HepG2 (cell line): ENCODE data around the gene ATP6V0E2. TPM values are rescaled to one million over a fixed set of nuclear protein-coding genes. Genes with fewer than 3 reads are reported as not detected.
A peak's percentile ranks its signal among the peaks of the same experiment; 100 is the strongest.

ENCODE experiments used
- MTF1 ChIP-seq: sonication (generic); formaldehyde crosslinking; IDR thresholded peaks from 2 replicates; pipeline ENCODE4 v1.5.0; 2020; ENCODE audit warnings: missing genetic modification reagents
- POLR2A ChIP-seq, 2 experiments: IDR thresholded peaks; 2 replicates each; pipeline ENCODE4 v1.6.1; 2011; ENCODE audit warnings: low read depth in 2 of 2, low read length in 2 of 2, mild to moderate bottlenecking in 1 of 2, moderate library complexity in 1 of 2; ENCODE audit not compliant: insufficient read depth in 1 of 2
- TGIF2 ChIP-seq: IDR thresholded peaks from 2 replicates; pipeline ENCODE4 v1.6.1; 2016; ENCODE audit warnings: control low read depth, missing compliant biosample characterization
- ZFYVE20 ChIP-seq: sonication (generic); formaldehyde crosslinking; IDR thresholded peaks from 2 replicates; pipeline ENCODE4 v1.8.0; 2023; ENCODE audit warnings: low read depth, mild to moderate bottlenecking, moderate library complexity, missing genetic modification reagents, borderline replicate concordance
- ZNF121 ChIP-seq: sonication (generic); formaldehyde crosslinking; IDR thresholded peaks from 2 replicates; pipeline ENCODE4 v1.5.0; 2020; ENCODE audit warnings: mild to moderate bottlenecking, missing genetic modification reagents
- ZNF510 ChIP-seq: sonication (generic); formaldehyde crosslinking; IDR thresholded peaks from 2 replicates; pipeline ENCODE4 v1.4.0; 2020; ENCODE audit warnings: low read depth, mild to moderate bottlenecking, missing genetic modification reagents
- polyA plus RNA-seq, 8 experiments: library from polyadenylated mRNA; depleted of rRNA in 3 of 8; stranded (reverse) in 7 of 8; unstranded in 1 of 8; fragments of >200 nt; fragmentation: Illumina TruSeq in 4 of 8; extraction: Trizol in 4 of 8; gene quantifications; 2 replicates each; pipeline versions ENCODE4 v1.2.1 to v1.2.3, GENCODE V29; 2011 to 2016; ENCODE audit warnings: low read depth in 4 of 8, missing spikeins in 1 of 8, mixed read lengths in 1 of 8; ENCODE audit not compliant: insufficient read depth in 1 of 8
- total RNA-seq, 5 experiments: library from RNA; depleted of rRNA; stranded (reverse); fragments of >200 nt; fragmentation: Illumina TruSeq; extraction: Trizol; gene quantifications; 2 replicates each; pipeline ENCODE4 v1.2.3, GENCODE V29; 2016; ENCODE audit warnings: low read depth in 1 of 5
- TF ChIP-seq, protein P1 (sequence below), 2 experiments: fragments of 450-650 bp in 1 of 2; sonication (generic) in 1 of 2; formaldehyde crosslinking in 1 of 2; IDR thresholded peaks; 2 replicates each; pipeline versions ENCODE4 v1.6.1 to v1.8.0; 2016 to 2022; ENCODE audit warnings: antibody characterized with exemption in 1 of 2, mild to moderate bottlenecking in 1 of 2, missing genetic modification reagents in 1 of 2
- TF ChIP-seq, protein P2 (sequence below): sonication (generic); formaldehyde crosslinking; IDR thresholded peaks from 2 replicates; pipeline ENCODE4; 2020; ENCODE audit warnings: missing genetic modification reagents, mild to moderate bottlenecking, borderline replicate concordance
- TF ChIP-seq, protein P3 (sequence below): sonication (generic); formaldehyde crosslinking; IDR thresholded peaks from 2 replicates; pipeline ENCODE4 v1.9.0; 2021; ENCODE audit warnings: missing genetic modification reagents, borderline replicate concordance
- TF ChIP-seq, protein P4 (sequence below): sonication (generic); formaldehyde crosslinking; IDR thresholded peaks from 2 replicates; pipeline ENCODE4 v1.8.0; 2022; ENCODE audit warnings: low read depth, missing genetic modification reagents

ATP6V0E2 gene
- total and polyA plus RNA-seq, 2 of the 13 experiments (the other 11 are each of a cell fraction or from before 2014, with no cell fraction given): 36.8 to 203 TPM

DNA sequence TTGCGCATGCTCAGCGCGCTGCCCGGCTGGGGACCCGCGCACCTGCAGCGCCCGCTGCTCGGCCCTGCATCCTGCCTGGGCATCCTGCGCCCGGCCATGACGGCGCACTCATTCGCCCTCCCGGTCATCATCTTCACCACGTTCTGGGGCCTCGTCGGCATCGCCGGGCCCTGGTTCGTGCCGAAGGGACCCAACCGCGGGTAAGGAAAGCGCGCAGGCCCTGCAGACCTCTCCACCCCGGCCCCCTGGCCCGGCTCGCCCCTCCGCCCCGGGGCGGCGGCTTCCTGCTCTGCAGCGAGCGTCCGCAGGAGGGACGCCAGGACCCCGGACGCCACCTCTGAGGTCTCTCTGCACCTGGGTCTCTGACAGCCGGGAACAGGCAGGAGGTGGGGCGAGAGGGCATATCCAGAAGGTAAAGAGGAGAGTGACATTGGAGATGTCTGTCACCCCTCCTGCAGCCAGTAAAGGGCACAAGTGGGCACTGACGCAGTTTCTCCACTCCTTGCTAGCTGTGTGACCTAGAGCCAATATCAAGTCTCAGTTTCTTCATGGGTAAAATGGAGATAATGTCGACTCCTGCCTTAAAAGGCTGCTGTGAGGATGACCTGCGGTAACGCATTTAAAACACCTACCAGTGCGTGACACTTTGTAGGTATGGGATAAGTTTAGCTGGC lies 338 bp downstream of the ATP6V0E2 start (continued):
- TF ChIP-seq, protein P1, sequence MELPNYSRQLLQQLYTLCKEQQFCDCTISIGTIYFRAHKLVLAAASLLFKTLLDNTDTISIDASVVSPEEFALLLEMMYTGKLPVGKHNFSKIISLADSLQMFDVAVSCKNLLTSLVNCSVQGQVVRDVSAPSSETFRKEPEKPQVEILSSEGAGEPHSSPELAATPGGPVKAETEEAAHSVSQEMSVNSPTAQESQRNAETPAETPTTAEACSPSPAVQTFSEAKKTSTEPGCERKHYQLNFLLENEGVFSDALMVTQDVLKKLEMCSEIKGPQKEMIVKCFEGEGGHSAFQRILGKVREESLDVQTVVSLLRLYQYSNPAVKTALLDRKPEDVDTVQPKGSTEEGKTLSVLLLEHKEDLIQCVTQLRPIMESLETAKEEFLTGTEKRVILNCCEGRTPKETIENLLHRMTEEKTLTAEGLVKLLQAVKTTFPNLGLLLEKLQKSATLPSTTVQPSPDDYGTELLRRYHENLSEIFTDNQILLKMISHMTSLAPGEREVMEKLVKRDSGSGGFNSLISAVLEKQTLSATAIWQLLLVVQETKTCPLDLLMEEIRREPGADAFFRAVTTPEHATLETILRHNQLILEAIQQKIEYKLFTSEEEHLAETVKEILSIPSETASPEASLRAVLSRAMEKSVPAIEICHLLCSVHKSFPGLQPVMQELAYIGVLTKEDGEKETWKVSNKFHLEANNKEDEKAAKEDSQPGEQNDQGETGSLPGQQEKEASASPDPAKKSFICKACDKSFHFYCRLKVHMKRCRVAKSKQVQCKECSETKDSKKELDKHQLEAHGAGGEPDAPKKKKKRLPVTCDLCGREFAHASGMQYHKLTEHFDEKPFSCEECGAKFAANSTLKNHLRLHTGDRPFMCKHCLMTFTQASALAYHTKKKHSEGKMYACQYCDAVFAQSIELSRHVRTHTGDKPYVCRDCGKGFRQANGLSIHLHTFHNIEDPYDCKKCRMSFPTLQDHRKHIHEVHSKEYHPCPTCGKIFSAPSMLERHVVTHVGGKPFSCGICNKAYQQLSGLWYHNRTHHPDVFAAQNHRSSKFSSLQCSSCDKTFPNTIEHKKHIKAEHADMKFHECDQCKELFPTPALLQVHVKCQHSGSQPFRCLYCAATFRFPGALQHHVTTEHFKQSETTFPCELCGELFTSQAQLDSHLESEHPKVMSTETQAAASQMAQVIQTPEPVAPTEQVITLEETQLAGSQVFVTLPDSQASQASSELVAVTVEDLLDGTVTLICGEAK (IDR thresholded peaks at IDR 0.05): no peak
- TF ChIP-seq, protein P1 (CRISPR knock-in tag; IDR thresholded peaks at IDR 0.05): 0 out of 2 replicates have a peak, but pooled peaks have one; percentile 3
- TF ChIP-seq, protein P2, sequence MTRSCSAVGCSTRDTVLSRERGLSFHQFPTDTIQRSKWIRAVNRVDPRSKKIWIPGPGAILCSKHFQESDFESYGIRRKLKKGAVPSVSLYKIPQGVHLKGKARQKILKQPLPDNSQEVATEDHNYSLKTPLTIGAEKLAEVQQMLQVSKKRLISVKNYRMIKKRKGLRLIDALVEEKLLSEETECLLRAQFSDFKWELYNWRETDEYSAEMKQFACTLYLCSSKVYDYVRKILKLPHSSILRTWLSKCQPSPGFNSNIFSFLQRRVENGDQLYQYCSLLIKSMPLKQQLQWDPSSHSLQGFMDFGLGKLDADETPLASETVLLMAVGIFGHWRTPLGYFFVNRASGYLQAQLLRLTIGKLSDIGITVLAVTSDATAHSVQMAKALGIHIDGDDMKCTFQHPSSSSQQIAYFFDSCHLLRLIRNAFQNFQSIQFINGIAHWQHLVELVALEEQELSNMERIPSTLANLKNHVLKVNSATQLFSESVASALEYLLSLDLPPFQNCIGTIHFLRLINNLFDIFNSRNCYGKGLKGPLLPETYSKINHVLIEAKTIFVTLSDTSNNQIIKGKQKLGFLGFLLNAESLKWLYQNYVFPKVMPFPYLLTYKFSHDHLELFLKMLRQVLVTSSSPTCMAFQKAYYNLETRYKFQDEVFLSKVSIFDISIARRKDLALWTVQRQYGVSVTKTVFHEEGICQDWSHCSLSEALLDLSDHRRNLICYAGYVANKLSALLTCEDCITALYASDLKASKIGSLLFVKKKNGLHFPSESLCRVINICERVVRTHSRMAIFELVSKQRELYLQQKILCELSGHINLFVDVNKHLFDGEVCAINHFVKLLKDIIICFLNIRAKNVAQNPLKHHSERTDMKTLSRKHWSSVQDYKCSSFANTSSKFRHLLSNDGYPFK (CRISPR knock-in tag): no peak
- peak; percentile 58 to 75 for TF ChIP-seq POLR2A (IDR thresholded peaks at IDR 0.05; ENCODE audit: insufficient read depth in 1 of 2, low read depth in 2 of 2, low read length in 2 of 2)
- TF ChIP-seq ZFYVE20 (CRISPR knock-in tag): no peak
- TF ChIP-seq, protein P3, sequence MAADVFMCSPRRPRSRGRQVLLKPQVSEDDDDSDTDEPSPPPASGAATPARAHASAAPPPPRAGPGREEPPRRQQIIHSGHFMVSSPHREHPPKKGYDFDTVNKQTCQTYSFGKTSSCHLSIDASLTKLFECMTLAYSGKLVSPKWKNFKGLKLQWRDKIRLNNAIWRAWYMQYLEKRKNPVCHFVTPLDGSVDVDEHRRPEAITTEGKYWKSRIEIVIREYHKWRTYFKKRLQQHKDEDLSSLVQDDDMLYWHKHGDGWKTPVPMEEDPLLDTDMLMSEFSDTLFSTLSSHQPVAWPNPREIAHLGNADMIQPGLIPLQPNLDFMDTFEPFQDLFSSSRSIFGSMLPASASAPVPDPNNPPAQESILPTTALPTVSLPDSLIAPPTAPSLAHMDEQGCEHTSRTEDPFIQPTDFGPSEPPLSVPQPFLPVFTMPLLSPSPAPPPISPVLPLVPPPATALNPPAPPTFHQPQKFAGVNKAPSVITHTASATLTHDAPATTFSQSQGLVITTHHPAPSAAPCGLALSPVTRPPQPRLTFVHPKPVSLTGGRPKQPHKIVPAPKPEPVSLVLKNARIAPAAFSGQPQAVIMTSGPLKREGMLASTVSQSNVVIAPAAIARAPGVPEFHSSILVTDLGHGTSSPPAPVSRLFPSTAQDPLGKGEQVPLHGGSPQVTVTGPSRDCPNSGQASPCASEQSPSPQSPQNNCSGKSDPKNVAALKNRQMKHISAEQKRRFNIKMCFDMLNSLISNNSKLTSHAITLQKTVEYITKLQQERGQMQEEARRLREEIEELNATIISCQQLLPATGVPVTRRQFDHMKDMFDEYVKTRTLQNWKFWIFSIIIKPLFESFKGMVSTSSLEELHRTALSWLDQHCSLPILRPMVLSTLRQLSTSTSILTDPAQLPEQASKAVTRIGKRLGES (CRISPR knock-in tag): no peak
- TF ChIP-seq ZNF121 (CRISPR knock-in tag): no peak
- no peak for TF ChIP-seq TGIF2 (CRISPR knock-in tag)
- TF ChIP-seq, protein P4, sequence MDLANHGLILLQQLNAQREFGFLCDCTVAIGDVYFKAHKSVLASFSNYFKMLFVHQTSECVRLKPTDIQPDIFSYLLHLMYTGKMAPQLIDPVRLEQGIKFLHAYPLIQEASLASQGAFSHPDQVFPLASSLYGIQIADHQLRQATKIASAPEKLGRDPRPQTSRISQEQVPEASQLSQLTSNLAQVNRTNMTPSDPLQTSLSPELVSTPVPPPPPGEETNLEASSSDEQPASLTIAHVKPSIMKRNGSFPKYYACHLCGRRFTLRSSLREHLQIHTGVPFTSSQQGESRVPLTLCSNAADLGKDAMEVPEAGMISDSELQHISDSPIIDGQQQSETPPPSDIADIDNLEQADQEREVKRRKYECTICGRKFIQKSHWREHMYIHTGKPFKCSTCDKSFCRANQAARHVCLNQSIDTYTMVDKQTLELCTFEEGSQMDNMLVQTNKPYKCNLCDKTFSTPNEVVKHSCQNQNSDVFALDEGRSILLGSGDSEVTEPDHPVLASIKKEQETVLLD (CRISPR knock-in tag): no peak
- no peak for TF ChIP-seq ZNF510 (CRISPR knock-in tag)
- TF ChIP-seq MTF1 (CRISPR knock-in tag): no peak
